ENCODE results near the gene OPRL1. TPM values are rescaled to one million over a fixed set of nuclear protein-coding genes. Genes with fewer than 3 reads are reported as not detected.

Gene OPRL1
- 1 to 10 TPM in 2 of 3 donors, under 1 TPM in 1; 0.65 to 1.3 (median 1.2) TPM for polyA plus RNA-seq (ENCODE audit: insufficient read length in 3 of 3)
- long read RNA-seq, donor 1, result 0 reads
- long read RNA-seq, donor 2, result 0 reads
- long read RNA-seq, donor 3, result 0 reads
- long read RNA-seq, donor 4, result 0 reads
- long read RNA-seq, donor 5, result 0 reads
- long read RNA-seq, donor 6, result 0 reads
- long read RNA-seq, donor 7, partial matches to known transcripts, result 0 of 1 reads
- long read RNA-seq, donor 7, other reads (novel, unspliced or antisense), result 0 of 1 reads
- long read RNA-seq, donor 8, result 0 reads
- long read RNA-seq, donor 9, result 0 reads
- long read RNA-seq, donor 10, result 0 reads
- long read RNA-seq, donor 11, result 0 reads
- long read RNA-seq, donor 12, result 0 reads
- long read RNA-seq, donor 13, result 0 reads
- long read RNA-seq, donor 14, result 0 reads
- long read RNA-seq, donor 15, result 0 reads
- long read RNA-seq, donor 16, result 0 reads

- no peak for DNase-seq (ENCODE audit: extremely low read depth in 1 of 11, low read depth in 9 of 11, low spot score in 4 of 11)
Measured at GRCh38 chr20:64080013-64080812, at the start of gene OPRL1. OPRL1 (plus strand) TSS chr20:64080082; CDS start chr20:64092721, 12,639 bp downstream.

- no peak for DNase-seq (ENCODE audit: extremely low read depth in 1 of 11, low read depth in 9 of 11, low spot score in 4 of 11)
Measured at GRCh38 chr20:64030371-64031134, 49.3 kb upstream of the OPRL1 start.

GRCh38 chr20:64031822-64032314 lies 48.0 kb upstream of the OPRL1 start:
- no peak for DNase-seq (ENCODE audit: extremely low read depth in 1 of 11, low read depth in 9 of 11, low spot score in 4 of 11)

GRCh38 chr20:64032706-64033624 lies 46.9 kb upstream of the OPRL1 start:
- DNase-seq (ENCODE audit: extremely low read depth in 1 of 11, low read depth in 9 of 11, low spot score in 4 of 11), result no peak

GRCh38 chr20:64033981-64034493 lies 45.8 kb upstream of the OPRL1 start:
- no peak for DNase-seq (ENCODE audit: extremely low read depth in 1 of 11, low read depth in 9 of 11, low spot score in 4 of 11)

- DNase-seq (ENCODE audit: extremely low read depth in 1 of 11, low read depth in 9 of 11, low spot score in 4 of 11), result no peak
Measured at GRCh38 chr20:64035066-64035932, 44.6 kb upstream of the OPRL1 start.

- DNase-seq (ENCODE audit: extremely low read depth in 1 of 11, low read depth in 9 of 11, low spot score in 4 of 11), result no peak
Measured at GRCh38 chr20:64035933-64036345, 43.9 kb upstream of the OPRL1 start, which contains the start of gene C20orf204. C20orf204 (plus strand) TSS chr20:64036182; CDS start chr20:64036324, 142 bp downstream.

GRCh38 chr20:64036346-64037198 lies 43.3 kb upstream of the OPRL1 start:
- DNase-seq (ENCODE audit: extremely low read depth in 1 of 11, low read depth in 9 of 11, low spot score in 4 of 11), result no peak

- DNase-seq (ENCODE audit: extremely low read depth in 1 of 11, low read depth in 9 of 11, low spot score in 4 of 11), result no peak
Measured at GRCh38 chr20:64037199-64037497, 42.7 kb upstream of the OPRL1 start.

GRCh38 chr20:64037498-64038213 lies 42.2 kb upstream of the OPRL1 start:
- no peak for DNase-seq (ENCODE audit: extremely low read depth in 1 of 11, low read depth in 9 of 11, low spot score in 4 of 11)

GRCh38 chr20:64038224-64038564 lies 41.7 kb upstream of the OPRL1 start:
- no peak for DNase-seq (ENCODE audit: extremely low read depth in 1 of 11, low read depth in 9 of 11, low spot score in 4 of 11)

- DNase-seq (ENCODE audit: extremely low read depth in 1 of 11, low read depth in 9 of 11, low spot score in 4 of 11), result peak in 5 of 11 donors; percentile 61 to 74 (median 71)
Measured at GRCh38 chr20:64038565-64039292, 41.2 kb upstream of the OPRL1 start.

- DNase-seq (ENCODE audit: extremely low read depth in 1 of 11, low read depth in 9 of 11, low spot score in 4 of 11), result no peak
Measured at GRCh38 chr20:64039293-64040160, 40.4 kb upstream of the OPRL1 start.
